Measurements from ENCODE around the gene ST6GALNAC3. TPM values are rescaled to one million over a fixed set of nuclear protein-coding genes. Genes with fewer than 3 reads are reported as not detected.

Gene ST6GALNAC3
- polyA plus RNA-seq, 1 experiment: 0.05 TPM

GRCh38 chr1:76281306-76281705 lies 206.8 kb downstream of the ST6GALNAC3 start:
- no peak overlapping the region for H3K4me3 ChIP-seq (ENCODE audit: low read depth, low read length)
- no peak for DNase-seq (ENCODE audit: low read depth)
- no peaks in the 10 kb centered on the region for H3K27me3 ChIP-seq (ENCODE audit: control insufficient read depth, insufficient read depth, low read length)
- no peaks in the 10 kb centered on the region for H3K36me3 ChIP-seq (ENCODE audit: control insufficient read depth, insufficient read depth, low read length)
- TF ChIP-seq, protein P1, sequence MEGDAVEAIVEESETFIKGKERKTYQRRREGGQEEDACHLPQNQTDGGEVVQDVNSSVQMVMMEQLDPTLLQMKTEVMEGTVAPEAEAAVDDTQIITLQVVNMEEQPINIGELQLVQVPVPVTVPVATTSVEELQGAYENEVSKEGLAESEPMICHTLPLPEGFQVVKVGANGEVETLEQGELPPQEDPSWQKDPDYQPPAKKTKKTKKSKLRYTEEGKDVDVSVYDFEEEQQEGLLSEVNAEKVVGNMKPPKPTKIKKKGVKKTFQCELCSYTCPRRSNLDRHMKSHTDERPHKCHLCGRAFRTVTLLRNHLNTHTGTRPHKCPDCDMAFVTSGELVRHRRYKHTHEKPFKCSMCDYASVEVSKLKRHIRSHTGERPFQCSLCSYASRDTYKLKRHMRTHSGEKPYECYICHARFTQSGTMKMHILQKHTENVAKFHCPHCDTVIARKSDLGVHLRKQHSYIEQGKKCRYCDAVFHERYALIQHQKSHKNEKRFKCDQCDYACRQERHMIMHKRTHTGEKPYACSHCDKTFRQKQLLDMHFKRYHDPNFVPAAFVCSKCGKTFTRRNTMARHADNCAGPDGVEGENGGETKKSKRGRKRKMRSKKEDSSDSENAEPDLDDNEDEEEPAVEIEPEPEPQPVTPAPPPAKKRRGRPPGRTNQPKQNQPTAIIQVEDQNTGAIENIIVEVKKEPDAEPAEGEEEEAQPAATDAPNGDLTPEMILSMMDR (IDR thresholded peaks at IDR 0.05; ENCODE audit: insufficient read depth, low read depth, low read length): no peak
- ChIA-PET CTCF (no interaction called here), POLR2A (no interaction called here)

DNA sequence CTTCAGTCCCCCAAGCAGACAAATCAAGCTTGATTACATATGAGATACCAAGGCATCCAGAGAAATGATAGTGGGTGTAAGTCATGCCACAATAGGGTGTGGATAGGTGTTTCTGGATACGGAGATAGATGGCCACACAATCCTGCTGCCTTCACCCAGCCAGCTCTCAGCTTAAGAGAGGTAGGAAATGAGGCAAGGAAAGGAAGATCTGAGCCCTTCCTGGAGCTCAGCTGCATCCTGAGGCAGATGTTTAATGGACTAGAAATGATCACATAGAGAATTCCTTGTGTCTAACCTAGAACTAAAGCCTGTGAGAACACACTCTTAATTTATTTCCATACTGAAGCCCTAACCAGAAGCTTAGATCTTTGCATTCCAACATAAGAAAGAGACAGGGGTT lies 210.3 kb downstream of the ST6GALNAC3 start:
- TF ChIP-seq, protein P1 (IDR thresholded peaks at IDR 0.05; ENCODE audit: insufficient read depth, low read depth, low read length): no peak
- ChIA-PET POLR2A (no interaction called here), CTCF (no interaction called here)
- no peak overlapping the region for H3K4me3 ChIP-seq (ENCODE audit: low read depth, low read length)
- no peak for DNase-seq (ENCODE audit: low read depth)
- no peaks in the 10 kb centered on the region for H3K36me3 ChIP-seq (ENCODE audit: control insufficient read depth, insufficient read depth, low read length)
- no peaks in the 10 kb centered on the region for H3K27me3 ChIP-seq (ENCODE audit: control insufficient read depth, insufficient read depth, low read length)

GRCh38 chr1:76285578-76286135 lies 211.1 kb downstream of the ST6GALNAC3 start:
- TF ChIP-seq, protein P1 (IDR thresholded peaks at IDR 0.05; ENCODE audit: insufficient read depth, low read depth, low read length): no peak

DNA sequence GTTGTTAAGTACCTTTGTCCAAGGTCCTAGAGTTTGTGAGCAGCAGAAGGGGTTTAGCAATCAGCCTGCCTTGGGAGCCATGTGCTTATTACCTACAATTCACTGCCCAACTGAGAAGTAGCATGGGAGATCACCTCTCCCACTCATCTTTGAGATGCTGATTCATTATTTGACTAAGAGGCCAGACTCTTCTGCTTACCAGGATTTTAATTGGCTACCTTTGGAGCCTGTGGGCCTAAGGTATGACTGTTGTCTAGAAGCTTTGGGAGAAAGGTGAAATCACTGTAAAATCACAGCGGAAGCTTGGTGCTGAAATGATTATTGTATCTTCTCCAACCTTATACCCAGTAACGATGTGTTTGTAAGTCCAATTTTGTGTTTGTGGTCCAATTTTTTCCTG lies 213.4 kb downstream of the ST6GALNAC3 start:
- no peaks in the 10 kb centered on the region for H3K36me3 ChIP-seq (ENCODE audit: control insufficient read depth, insufficient read depth, low read length)
- no peak for DNase-seq (ENCODE audit: low read depth)
- ChIA-PET POLR2A (no interaction called here), CTCF (no interaction called here)
- H3K4me3 ChIP-seq (ENCODE audit: low read depth, low read length): no peak overlapping the region
- TF ChIP-seq, protein P1 (IDR thresholded peaks at IDR 0.05; ENCODE audit: insufficient read depth, low read depth, low read length): no peak
- H3K27me3 ChIP-seq (ENCODE audit: control insufficient read depth, insufficient read depth, low read length): no peaks in the 10 kb centered on the region

More at GRCh38 chr1:76285578-76286135, 211.1 kb downstream of the ST6GALNAC3 start:
- no peaks in the 10 kb centered on the region for H3K36me3 ChIP-seq (ENCODE audit: control insufficient read depth, insufficient read depth, low read length)
- no peak overlapping the region for H3K4me3 ChIP-seq (ENCODE audit: low read depth, low read length)
- DNase-seq (ENCODE audit: low read depth): no peak
- CTCF ChIA-PET: no interaction called here
- no peaks in the 10 kb centered on the region for H3K27me3 ChIP-seq (ENCODE audit: control insufficient read depth, insufficient read depth, low read length)
- POLR2A ChIA-PET: no interaction called here

DNA sequence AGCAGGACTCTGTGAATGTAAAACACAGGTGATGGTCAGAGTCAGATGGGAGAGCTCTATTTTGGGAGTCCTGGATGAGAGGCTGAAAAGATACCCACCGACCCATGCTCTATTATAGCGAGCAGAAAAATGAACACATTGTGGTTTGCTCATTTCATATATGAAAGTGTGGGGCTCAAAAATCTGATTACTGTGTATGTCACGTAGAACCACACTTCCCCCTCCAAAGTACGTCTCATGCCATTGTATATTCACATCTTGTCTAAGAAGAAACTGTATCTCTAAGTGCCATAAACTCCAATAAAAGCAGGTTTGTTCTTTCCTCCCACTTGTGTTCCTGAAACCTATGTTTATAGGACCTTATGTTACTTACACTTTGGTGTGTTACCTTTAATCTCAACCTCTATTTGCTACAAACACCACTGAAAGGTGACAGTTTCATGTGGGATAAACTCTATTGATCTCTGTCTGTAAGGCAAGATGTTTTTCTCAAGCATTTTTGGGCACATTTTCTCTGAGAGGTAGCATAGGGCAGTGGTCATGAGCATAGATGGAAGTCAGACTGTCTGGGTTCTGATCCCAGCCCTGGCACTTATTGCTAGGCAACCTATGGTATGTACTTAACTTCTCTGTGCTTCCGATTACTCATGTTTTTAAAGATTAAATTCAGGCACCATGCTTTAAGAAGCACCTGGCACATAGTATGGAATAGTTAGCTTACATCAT lies 214.4 kb downstream of the ST6GALNAC3 start:
- TF ChIP-seq, protein P1 (IDR thresholded peaks at IDR 0.05; ENCODE audit: insufficient read depth, low read depth, low read length): no peak
- ChIA-PET CTCF (no interaction called here), POLR2A (no interaction called here)

More for the DNA sequence above, 214.4 kb downstream of the ST6GALNAC3 start:
- no peak overlapping the region for H3K4me3 ChIP-seq (ENCODE audit: low read depth, low read length)
- no peaks in the 10 kb centered on the region for H3K27me3 ChIP-seq (ENCODE audit: control insufficient read depth, insufficient read depth, low read length)
- DNase-seq (ENCODE audit: low read depth): no peak
- H3K36me3 ChIP-seq (ENCODE audit: control insufficient read depth, insufficient read depth, low read length): no peaks in the 10 kb centered on the region
